Neuron (in vitro differentiated cells): ENCODE results near the gene HOPX.
"Not testable (repeated sequence)": the region's sequence is repeated elsewhere in the genome, so short reads cannot be mapped to it uniquely, and the experiment has no call there.

ENCODE experiments used
- H2AFZ ChIP-seq: one replicate; pipeline ENCODE4 v1.6.1; 2013; ENCODE audit warnings: low read depth, mild to moderate bottlenecking, inconsistent platforms, low read length, moderate library complexity
- H3K27me3 ChIP-seq: one replicate; pipeline ENCODE4 v1.6.1; 2013; ENCODE audit warnings: low read length; ENCODE audit not compliant: insufficient read depth
- H3K36me3 ChIP-seq: one replicate; pipeline ENCODE4 v1.6.1; 2013; ENCODE audit warnings: low read length; ENCODE audit not compliant: insufficient read depth
- H3K4me1 ChIP-seq: one replicate; pipeline ENCODE4 v1.6.1; 2013; ENCODE audit warnings: low read length; ENCODE audit not compliant: insufficient read depth
- H3K4me3 ChIP-seq: 2 replicates; pipeline ENCODE4 v1.5.1; 2013; ENCODE audit warnings: mild to moderate bottlenecking, low read length, moderate library complexity
- H3K9me3 ChIP-seq: one replicate; pipeline ENCODE4 v1.6.1; 2013; ENCODE audit warnings: low read length

The HOPX gene

DNA sequence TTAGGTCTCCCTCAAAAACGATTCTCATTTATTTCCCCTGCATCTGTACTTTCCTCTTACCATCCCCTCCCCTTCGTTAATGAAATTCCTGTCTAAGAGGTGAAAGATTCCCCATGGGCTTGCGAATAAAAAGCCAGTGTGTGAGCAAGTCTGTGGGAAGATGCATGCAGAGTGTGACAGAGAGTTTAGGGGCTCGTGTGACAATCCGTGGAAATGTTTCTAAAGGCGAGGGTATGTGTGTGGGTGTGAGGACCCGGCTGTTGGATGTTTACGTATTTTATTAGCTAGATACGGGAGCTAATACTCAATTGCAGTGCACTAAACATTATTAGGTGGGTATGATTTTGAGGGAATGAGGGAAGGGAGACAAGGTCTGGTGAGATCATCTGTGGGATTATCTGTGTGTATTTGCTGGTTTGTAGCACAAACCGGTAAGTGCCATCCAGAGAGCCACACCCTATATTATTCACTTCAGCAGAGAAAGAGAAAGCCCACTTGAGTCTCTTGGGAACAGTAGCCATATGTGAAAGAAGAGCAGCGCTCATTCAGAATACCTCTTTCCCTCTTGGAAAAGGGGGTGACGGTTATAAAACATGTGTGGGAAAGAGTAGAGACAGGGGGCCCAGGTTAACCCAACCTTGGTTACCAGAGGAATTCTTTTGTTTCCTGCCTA, 893 bp upstream of the HOPX start:
- no peaks in the 10 kb centered on the region for H3K27me3 ChIP-seq
- H2AFZ ChIP-seq: no peak overlapping the region
- H3K36me3 ChIP-seq: no peaks in the 10 kb centered on the region
- H3K9me3 ChIP-seq: no peaks in the 10 kb centered on the region
- H3K4me1 ChIP-seq: no peaks in the 10 kb centered on the region
- H3K4me3 ChIP-seq: no peak overlapping the region

DNA sequence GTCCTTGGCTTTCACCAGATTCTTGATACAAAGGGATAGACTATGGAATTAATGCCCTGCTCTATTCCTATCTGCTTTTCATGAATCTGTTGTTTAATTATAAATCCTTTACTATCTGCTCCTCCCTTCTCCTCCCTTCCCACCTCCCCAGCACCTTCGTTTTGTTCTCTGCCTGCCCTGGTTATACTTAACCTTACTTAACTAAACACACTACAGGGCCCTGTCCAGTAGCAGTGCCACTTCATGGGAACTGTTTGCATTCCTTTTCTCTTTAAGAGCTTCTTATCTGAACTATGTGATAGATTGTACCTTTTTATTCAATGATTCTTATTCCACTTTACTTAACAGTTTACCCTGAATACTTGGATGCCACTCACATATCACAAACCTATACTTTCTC, 830 bp downstream of the HOPX start:
- H3K27me3 ChIP-seq: no peaks in the 10 kb centered on the region
- H3K9me3 ChIP-seq: no peaks in the 10 kb centered on the region
- no peaks in the 10 kb centered on the region for H3K36me3 ChIP-seq
- no peak overlapping the region for H3K4me3 ChIP-seq
- H3K4me1 ChIP-seq: no peaks in the 10 kb centered on the region
- H2AFZ ChIP-seq: no peak overlapping the region

DNA sequence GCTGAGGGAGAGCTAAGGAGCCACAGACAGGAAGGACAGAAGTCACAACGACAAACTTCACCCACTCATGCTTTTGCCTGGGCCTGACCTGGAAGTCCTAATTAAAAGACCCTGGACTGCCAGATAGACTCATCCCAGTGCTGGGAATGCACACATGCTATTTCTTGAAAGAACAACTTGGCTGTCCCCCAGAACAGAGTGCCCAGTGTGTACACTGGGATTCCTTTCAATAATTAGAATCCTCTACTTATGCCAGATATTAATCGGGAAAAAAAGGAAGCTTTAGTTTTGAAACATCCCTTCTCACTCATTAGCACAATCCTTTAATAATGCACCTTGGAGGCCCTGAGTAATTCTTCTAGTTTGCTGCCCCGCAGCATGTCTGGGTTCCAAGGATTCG, 3.4 kb downstream of the HOPX start:
- Histone ChIP-seq H3K36me3 (no peaks in the 10 kb centered on the region), H3K4me1 (no peaks in the 10 kb centered on the region), H3K9me3 (no peaks in the 10 kb centered on the region), H2AFZ (no peak overlapping the region), H3K4me3 (no peak overlapping the region), H3K27me3 (peaks cover 3% of the 10 kb centered on the region)

DNA sequence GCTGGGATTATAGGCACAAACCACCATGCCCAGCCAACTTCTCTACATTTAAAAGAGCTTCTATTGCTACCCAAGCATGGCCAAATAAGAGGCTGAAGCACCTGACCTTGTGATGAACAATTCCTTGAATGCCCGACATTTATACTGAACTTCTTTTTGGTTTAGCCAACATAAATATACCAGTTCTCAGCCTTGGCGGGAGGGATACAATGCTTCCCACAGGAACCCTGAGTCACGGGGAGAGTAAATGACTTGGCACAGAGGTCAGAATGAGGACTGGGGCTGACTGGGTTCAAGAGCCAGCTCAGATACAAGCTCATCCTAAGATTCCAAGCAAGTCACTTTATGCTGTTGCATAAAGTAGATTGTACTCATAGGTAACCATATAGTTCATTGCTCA, 6.1 kb downstream of the HOPX start:
- Histone ChIP-seq H3K4me1 (no peaks in the 10 kb centered on the region), H3K4me3 (no peak overlapping the region), H2AFZ (no peak overlapping the region), H3K9me3 (no peaks in the 10 kb centered on the region), H3K36me3 (no peaks in the 10 kb centered on the region), H3K27me3 (peaks cover 3% of the 10 kb centered on the region)

DNA sequence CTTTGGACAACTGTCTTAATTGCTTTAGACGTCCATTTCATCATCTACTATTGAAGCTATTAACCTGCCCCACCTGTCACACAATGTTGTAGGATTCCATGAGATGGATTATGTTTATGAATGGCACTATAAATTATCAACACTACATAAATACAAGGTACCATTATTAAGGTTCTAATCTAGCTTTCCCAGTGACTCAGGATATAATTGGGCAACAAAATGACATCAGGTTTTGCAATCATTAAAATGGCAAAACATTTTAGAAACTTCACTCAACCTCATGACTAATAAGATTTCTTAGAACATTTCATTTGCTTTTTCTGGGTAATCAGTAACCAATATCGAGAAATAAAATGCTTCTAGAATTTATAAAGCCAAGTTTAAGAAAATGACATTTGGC, 9.2 kb downstream of the HOPX start:
- Histone ChIP-seq H3K4me1 (no peaks in the 10 kb centered on the region), H3K36me3 (no peaks in the 10 kb centered on the region), H3K9me3 (no peaks in the 10 kb centered on the region), H2AFZ (no peak overlapping the region), H3K4me3 (no peak overlapping the region), H3K27me3 (peaks cover 3% of the 10 kb centered on the region)

DNA sequence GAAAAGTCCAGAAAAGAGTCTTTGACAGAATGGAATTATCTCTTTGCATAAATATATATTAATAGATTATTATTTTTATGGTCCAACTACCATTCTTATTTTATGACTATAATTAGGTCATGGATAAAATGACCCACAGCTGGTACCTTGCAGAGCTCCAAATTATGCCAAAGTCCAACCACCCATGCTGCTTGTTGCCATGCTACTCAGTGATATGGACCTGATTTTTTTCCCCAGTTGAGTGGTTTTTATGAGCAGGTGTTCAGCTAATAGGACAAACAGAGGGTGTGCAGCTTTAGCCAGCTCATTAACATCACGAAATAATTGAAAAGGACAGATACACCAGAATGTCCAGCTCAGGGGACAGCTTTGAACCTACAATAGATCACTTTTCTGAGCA, 9.7 kb downstream of the HOPX start:
- Histone ChIP-seq H3K4me1 (no peaks in the 10 kb centered on the region), H3K9me3 (no peaks in the 10 kb centered on the region), H3K4me3 (no peak overlapping the region), H3K36me3 (no peaks in the 10 kb centered on the region), H2AFZ (no peak overlapping the region), H3K27me3 (peaks cover 3% of the 10 kb centered on the region)

DNA sequence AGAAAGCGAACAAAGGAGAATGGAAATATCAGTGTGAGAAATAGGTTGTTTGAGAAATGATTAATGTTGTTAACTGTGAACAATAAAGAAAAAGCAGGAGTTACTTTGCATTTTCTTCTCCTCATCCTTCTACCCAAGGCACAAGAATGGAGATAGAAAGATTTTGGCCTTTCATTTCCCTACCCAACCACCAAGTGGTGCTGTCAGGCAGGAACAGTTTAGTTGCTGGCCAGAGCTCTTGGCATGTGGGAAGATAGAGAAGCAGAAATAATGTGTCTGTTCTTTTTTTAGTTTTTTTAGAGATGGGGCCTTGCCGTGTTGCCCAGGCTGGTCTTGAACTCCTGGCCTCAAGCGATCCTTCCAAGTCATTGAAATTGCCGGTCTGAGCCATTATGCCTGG, 12.8 kb downstream of the HOPX start:
- H3K36me3 ChIP-seq: no peaks in the 10 kb centered on the region
- H3K4me1 ChIP-seq: no peaks in the 10 kb centered on the region

DNA sequence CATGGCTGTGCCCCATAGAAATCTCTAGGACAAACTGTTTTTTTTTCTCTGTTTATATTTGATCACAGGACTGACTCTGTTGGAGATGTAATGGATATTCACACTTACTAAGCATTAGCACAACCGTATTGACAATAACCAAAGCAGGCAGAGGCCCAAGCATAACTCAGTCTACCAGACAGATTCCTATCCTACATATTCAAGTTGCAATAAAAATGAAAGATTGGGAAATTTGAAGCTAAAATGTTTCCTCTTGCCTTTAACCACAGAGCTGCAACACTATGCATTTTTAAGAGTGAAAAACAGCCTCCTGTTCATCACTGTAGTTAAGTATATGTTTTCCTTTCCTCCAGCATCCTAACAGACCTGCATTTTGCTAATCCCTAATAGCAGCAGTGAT, 13.7 kb downstream of the HOPX start:
- not testable (repeated sequence) for H2AFZ ChIP-seq, H3K27me3 ChIP-seq, H3K4me3 ChIP-seq, H3K9me3 ChIP-seq, H3K36me3 ChIP-seq, H3K4me1 ChIP-seq

More for the DNA sequence above, 12.8 kb downstream of the HOPX start:
- no peaks in the 10 kb centered on the region for H3K9me3 ChIP-seq
- H3K27me3 ChIP-seq: peaks cover under 1% of the 10 kb centered on the region
- no peak overlapping the region for H2AFZ ChIP-seq
- H3K4me3 ChIP-seq: no peak overlapping the region

DNA sequence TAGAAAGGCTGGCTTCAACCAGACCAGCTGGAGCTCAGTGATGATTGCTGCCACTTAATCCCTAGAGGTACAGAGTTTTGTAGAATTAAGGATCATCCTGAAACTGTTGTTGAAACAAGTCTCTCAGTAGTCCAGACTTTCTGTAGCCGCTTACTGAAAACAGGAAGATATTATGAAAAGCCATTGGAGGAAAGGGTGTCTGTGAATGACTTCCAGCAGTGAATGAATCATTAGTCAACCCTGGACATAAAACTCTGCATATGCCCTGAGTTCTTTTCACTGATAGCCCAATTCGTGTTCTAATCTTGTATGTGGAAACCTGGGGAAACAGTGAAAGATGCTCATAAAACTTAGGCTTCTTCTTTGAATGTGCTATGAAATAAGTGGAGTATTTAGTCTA, 14.8 kb downstream of the HOPX start:
- Histone ChIP-seq H3K36me3 (no peaks in the 10 kb centered on the region), H3K4me3 (no peak overlapping the region), H2AFZ (no peak overlapping the region), H3K27me3 (peaks cover 2% of the 10 kb centered on the region), H3K9me3 (no peaks in the 10 kb centered on the region), H3K4me1 (no peaks in the 10 kb centered on the region)

DNA sequence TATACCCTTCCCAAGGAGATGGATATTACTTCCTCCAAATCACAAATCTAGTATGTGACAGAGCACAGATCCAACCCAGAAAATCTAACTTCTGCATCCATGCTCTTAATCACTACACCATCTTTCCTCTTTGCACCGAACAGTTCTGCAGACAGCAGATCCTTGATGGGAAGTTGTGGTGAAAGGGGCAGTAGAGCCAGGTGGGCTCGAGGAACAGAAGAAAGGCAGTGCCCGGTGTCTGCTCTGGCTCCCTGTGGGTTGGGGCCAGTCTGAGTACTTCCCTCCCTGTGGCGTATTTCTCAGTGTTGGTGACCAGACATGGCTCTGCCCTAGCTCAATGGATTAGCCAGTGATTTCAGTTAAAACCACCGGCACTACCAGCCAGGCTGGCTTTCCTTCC, 15.3 kb downstream of the HOPX start:
- H3K9me3 ChIP-seq: no peaks in the 10 kb centered on the region
- no peaks in the 10 kb centered on the region for H3K36me3 ChIP-seq
- no peaks in the 10 kb centered on the region for H3K4me1 ChIP-seq
- H2AFZ ChIP-seq: no peak overlapping the region
- H3K27me3 ChIP-seq: peaks cover 4% of the 10 kb centered on the region
- H3K4me3 ChIP-seq: no peak overlapping the region

DNA sequence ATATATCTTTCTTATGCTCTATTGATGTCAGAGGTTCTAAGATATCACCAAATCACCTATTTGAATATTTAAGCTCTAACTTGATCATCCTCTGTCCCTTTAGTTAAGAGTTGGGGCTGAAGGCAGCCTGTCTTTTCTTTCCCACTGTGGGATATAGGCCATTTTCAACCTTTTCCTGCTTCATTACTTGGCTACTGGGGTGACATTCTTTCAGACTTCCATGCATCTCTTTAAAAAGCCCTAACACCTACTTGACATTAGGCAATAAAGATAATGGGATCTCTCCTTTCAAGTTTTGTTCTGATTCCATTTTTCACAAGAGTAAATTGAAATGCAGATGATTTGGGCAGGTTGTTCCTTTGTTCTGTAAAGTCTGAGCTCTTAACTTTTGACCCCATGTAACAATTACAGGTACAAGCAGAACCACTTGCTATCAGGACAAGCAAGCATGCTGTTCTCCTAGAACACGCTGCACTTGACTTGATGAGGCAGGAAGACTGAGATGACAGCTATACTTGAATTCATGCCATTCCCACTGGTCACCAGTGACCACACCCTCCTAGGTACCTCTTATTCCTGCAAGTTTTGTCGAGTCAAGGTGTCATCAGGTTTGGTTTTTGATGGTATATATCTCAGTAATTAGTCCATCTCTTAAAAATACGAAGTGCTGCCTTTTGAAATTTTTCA, 18.2 kb downstream of the HOPX start:
- Histone ChIP-seq H3K4me1 (no peaks in the 10 kb centered on the region), H3K4me3 (no peak overlapping the region), H3K27me3 (peaks cover 15% of the 10 kb centered on the region), H3K9me3 (no peaks in the 10 kb centered on the region), H2AFZ (no peak overlapping the region), H3K36me3 (no peaks in the 10 kb centered on the region)

DNA sequence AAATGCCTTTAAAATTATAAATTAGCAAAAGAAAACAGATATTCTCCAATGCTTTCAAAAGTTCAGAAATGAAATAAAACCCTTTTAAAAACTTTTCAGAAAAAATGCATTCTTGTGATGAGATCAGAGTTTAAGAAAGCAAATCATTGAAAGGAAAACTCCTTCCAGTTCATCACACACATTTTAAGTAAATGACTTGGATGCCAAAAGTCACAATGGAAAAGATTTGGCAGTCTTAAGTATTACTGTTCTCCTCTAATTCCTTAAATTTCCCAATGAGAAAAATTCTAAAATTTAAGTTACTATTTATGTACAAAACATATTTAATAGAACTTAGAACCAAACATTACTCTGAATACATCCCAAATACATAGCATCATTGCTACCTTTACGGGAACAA, 21.1 kb downstream of the HOPX start:
- peaks cover 44% of the 10 kb centered on the region for H3K27me3 ChIP-seq
- peaks cover 7% of the 10 kb centered on the region for H3K4me1 ChIP-seq
- H3K9me3 ChIP-seq: peaks cover 5% of the 10 kb centered on the region
- no peak overlapping the region for H3K4me3 ChIP-seq
- no peaks in the 10 kb centered on the region for H3K36me3 ChIP-seq
- H2AFZ ChIP-seq: no peak overlapping the region

DNA sequence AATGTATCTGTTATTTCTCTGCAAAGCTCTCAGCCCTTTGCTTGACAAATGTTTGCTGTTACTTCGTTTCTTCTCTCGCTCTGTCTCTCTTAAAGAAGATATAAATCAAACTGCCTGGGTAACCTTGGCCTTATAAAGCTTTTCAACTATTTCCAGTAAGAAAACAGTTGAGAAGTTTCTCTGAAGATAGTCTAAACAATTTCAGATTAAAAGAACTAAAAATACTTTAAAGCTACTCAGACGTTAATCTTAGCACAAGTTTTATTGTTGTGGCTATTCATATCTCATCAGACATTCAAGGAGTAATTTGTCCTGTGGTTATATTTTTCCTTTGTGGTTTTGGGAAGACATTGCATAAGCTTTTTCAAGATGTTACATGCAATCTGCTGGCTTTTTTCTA, 22.6 kb downstream of the HOPX start:
- Histone ChIP-seq H3K36me3 (no peaks in the 10 kb centered on the region), H3K27me3 (peaks cover 59% of the 10 kb centered on the region), H3K4me1 (peaks cover 7% of the 10 kb centered on the region), H3K4me3 (no peak overlapping the region), H3K9me3 (peaks cover 5% of the 10 kb centered on the region), H2AFZ (no peak overlapping the region)

DNA sequence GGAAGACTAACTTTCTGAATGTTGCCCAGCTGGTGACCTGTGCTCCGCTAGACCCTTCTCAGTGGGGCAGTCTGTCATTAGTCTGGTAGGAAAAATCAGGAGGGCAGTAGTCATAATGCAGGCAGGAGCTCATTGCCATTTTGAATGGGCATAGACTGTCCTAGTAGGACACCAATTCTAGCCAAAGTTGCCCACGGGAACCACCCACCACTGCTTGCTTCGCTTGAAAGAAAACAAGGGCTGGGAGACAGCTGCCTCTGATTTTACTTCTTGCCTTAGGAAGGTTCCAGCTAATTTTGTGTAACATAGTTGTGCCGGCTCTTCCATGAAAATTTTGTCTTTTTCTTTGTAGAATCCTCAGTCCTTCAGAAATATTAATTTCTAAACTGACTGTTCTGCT, 23.3 kb downstream of the HOPX start:
- peaks cover 5% of the 10 kb centered on the region for H3K9me3 ChIP-seq
- peaks cover 62% of the 10 kb centered on the region for H3K27me3 ChIP-seq
- no peaks in the 10 kb centered on the region for H3K36me3 ChIP-seq
- no peak overlapping the region for H2AFZ ChIP-seq
- peaks cover 7% of the 10 kb centered on the region for H3K4me1 ChIP-seq
- H3K4me3 ChIP-seq: no peak overlapping the region
